HL-60 (cell line): ENCODE measurements around the gene NHEJ1.

ENCODE experiments used
- DNase-seq, 2 experiments: peaks; one replicate each; pipeline ENCODE4 v3.0.0-alpha.2; 2010 to 2020; ENCODE audit warnings: low read depth in 1 of 2, low spot score in 1 of 2
- H3K27ac ChIP-seq: fragments of 250-450 bp; sonication (Bioruptor Pico); replicated peaks from 2 replicates; pipeline ENCODE4 v1.5.1; 2020; ENCODE audit warnings: mild to moderate bottlenecking, moderate library complexity
- H3K27me3 ChIP-seq: fragments of 250-450 bp; sonication (Bioruptor Pico); 2 replicates; pipeline ENCODE4 v1.5.1; 2021; ENCODE audit warnings: mild to moderate bottlenecking, moderate library complexity; ENCODE audit not compliant: insufficient read depth, poor library complexity, severe bottlenecking
- H3K4me3 ChIP-seq: replicated peaks from 2 replicates; pipeline ENCODE4 v1.5.1; 2011; ENCODE audit warnings: mild to moderate bottlenecking, control low read depth, low read length; ENCODE audit not compliant: insufficient read depth
- CTCF ChIP-seq: IDR thresholded peaks from one replicate; pipeline ENCODE4 v1.5.1; 2011; ENCODE audit warnings: low read length, control low read depth, inconsistent platforms; ENCODE audit not compliant: insufficient read depth
- GABPA ChIP-seq: IDR thresholded peaks from 2 replicates; pipeline ENCODE4 v1.6.1; 2012; ENCODE audit warnings: low read depth
- POLR2AphosphoS5 ChIP-seq: IDR thresholded peaks from 2 replicates; pipeline ENCODE4 v1.6.1; 2012; ENCODE audit warnings: low read depth
- REST ChIP-seq: IDR thresholded peaks from 2 replicates; pipeline ENCODE4 v1.6.1; 2012; ENCODE audit warnings: low read depth; ENCODE audit not compliant: insufficient replicate concordance
- SPI1 ChIP-seq: IDR thresholded peaks from 2 replicates; pipeline ENCODE4 v1.6.1; 2012; ENCODE audit warnings: low read depth, mild to moderate bottlenecking, borderline replicate concordance
- long read RNA-seq: library from polyadenylated mRNA; unstranded; transcript quantifications from one replicate; pipeline ENCODE4 v2.0.0, GENCODE V29; 2020

Gene NHEJ1
- long read RNA-seq, transcript NHEJ1-201 (8 exons, 2,094 nt), result major isoform, 183 of 207 reads
- long read RNA-seq, partial matches to known transcripts, result 2 of 207 reads
- long read RNA-seq, other reads (novel, unspliced or antisense), result 22 of 207 reads

GRCh38 chr2:219160186-219161017 is at the start of gene NHEJ1:
NHEJ1 (minus strand) TSS chr2:219160815; CDS start chr2:219158362, 2,453 bp downstream.
- TF ChIP-seq GABPA, result no peak
- TF ChIP-seq REST, result no peak
- TF ChIP-seq SPI1, result peak; percentile 22; the same call in 1 of the 2 replicates
- TF ChIP-seq POLR2AphosphoS5, result peak; percentile 58; the same call in 1 of the 2 replicates
- peak; percentile 95 for TF ChIP-seq CTCF
- DNase-seq, result peak; percentile 78 to 93
- H3K4me3 ChIP-seq, result peak within 1 kb of the TSS; percentile 66

GRCh38 chr2:219209236-219210195 is 48.9 kb upstream of the NHEJ1 start:
- no peaks in the 10 kb centered on the region for H3K27me3 ChIP-seq
- no peak overlapping the region for H3K4me3 ChIP-seq
- DNase-seq, result peak in 1 of 2 experiments; percentile 68
- no peak for TF ChIP-seq REST
- TF ChIP-seq SPI1, result peak; percentile 39; the same call in 1 of the 2 replicates
- TF ChIP-seq CTCF, result no peak
- 0 out of 2 replicates have a peak, but pooled peaks have one; percentile 14 for TF ChIP-seq POLR2AphosphoS5
- TF ChIP-seq GABPA, result no peak
- peak overlapping the region; percentile 57 for H3K27ac ChIP-seq

More at GRCh38 chr2:219160186-219161017, at the start of gene NHEJ1:
- Histone ChIP-seq H3K27me3 (no peaks in the 10 kb centered on the region), H3K27ac (peak within 1 kb of the TSS; percentile 69)

- no peaks in the 10 kb centered on the region for H3K27me3 ChIP-seq
- no peak overlapping the region for H3K27ac ChIP-seq
- DNase-seq, result no peak
- no peak for TF ChIP-seq REST
- no peak for TF ChIP-seq GABPA
- TF ChIP-seq CTCF, result no peak
- TF ChIP-seq SPI1, result no peak
- TF ChIP-seq POLR2AphosphoS5, result no peak
- no peak overlapping the region for H3K4me3 ChIP-seq
Measured at GRCh38 chr2:219207884-219208740, 47.5 kb upstream of the NHEJ1 start.
